Stimulated activated naive CD8-positive, alpha-beta T cell treated with anti-CD3 and anti-CD28 coated beads, Interleukin-15, Interleukin-2, amounts not matched to agents 100 ng/mL and 50 ng/mL, for 24 hours (primary cell): ENCODE results near the gene SFXN3.

Experiments
- H3K27ac Mint-ChIP-seq: one replicate; pipeline ENCODE4 v1.8.0; 2021; ENCODE audit warnings: mild to moderate bottlenecking, mixed read lengths
- H3K27me3 Mint-ChIP-seq: one replicate; pipeline ENCODE4 v1.8.0; 2021; ENCODE audit warnings: mixed read lengths
- H3K36me3 Mint-ChIP-seq: one replicate; pipeline ENCODE4 v1.8.0; 2021; ENCODE audit warnings: low read depth, mixed read lengths
- H3K4me1 Mint-ChIP-seq: one replicate; pipeline ENCODE4 v1.8.0; 2021; ENCODE audit warnings: low read depth, mixed read lengths
- H3K4me3 Mint-ChIP-seq: one replicate; pipeline ENCODE4 v1.8.0; 2021; ENCODE audit warnings: mild to moderate bottlenecking, mixed read lengths
- H3K9me3 Mint-ChIP-seq: one replicate; pipeline ENCODE4 v1.8.0; 2021; ENCODE audit warnings: mixed read lengths

Gene SFXN3

DNA sequence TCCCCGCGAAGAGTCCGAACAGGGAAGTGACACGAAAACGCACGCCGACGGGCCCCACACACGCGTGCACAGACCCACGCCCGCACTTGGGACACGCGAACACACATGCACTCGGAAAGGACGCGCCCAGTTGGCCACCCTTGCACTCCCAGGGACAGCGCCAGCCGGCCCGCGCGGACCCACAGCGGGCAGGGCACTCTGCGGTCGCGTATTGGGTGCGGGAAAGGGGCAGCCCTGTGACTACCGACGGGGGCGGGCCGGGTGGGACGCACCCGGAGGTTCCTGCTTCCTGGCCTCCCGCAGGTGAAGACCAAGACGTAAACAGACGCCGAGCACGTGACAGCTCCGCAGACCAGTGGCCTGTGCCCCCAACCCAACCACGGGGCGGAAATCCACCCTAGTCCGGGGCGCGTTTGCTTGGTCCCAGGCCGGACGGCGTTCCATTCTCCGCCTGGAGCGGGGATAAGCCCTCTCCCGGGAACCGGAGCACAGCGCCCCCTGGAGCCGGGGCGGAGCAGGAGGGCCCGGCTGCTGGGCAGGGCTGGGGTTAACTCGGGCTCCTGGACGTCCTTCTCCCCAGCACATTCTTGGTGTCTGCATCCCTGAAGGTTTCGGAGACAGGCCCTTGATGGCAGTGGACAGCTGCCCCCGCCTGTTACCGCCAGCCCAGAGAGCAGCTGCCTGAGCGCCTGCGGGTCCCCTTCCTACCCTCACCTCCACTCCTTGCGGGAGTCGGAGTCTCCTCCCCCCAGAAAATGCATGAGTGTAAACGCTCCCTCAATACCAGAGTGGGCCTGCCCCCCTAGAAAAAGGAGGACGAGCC lies 33.5 kb upstream of the SFXN3 start:
- H3K36me3 Mint-ChIP-seq, result peaks cover 16% of the 10 kb centered on the region
- peak overlapping the region; percentile 84 for H3K4me3 Mint-ChIP-seq
- peak overlapping the region; percentile 94 for H3K27ac Mint-ChIP-seq
- no peaks in the 10 kb centered on the region for H3K9me3 Mint-ChIP-seq
- H3K4me1 Mint-ChIP-seq, result peaks cover 30% of the 10 kb centered on the region
- no peaks in the 10 kb centered on the region for H3K27me3 Mint-ChIP-seq

- H3K36me3 Mint-ChIP-seq, result peaks cover 15% of the 10 kb centered on the region
- H3K27ac Mint-ChIP-seq, result peak overlapping the region; percentile 94
- peak overlapping the region; percentile 84 for H3K4me3 Mint-ChIP-seq
- peaks cover 30% of the 10 kb centered on the region for H3K4me1 Mint-ChIP-seq
- H3K27me3 Mint-ChIP-seq, result no peaks in the 10 kb centered on the region
- no peaks in the 10 kb centered on the region for H3K9me3 Mint-ChIP-seq
Observed at GRCh38 chr10:100998183-100998990, 32.6 kb upstream of the SFXN3 start.

GRCh38 chr10:100998991-100999741 lies 31.9 kb upstream of the SFXN3 start:
- H3K4me1 Mint-ChIP-seq, result peaks cover 30% of the 10 kb centered on the region
- H3K27ac Mint-ChIP-seq, result peak overlapping the region; percentile 94
- H3K36me3 Mint-ChIP-seq, result peaks cover 10% of the 10 kb centered on the region
- H3K27me3 Mint-ChIP-seq, result no peaks in the 10 kb centered on the region
- no peaks in the 10 kb centered on the region for H3K9me3 Mint-ChIP-seq
- peak overlapping the region; percentile 84 for H3K4me3 Mint-ChIP-seq

GRCh38 chr10:100999742-101000126 lies 31.3 kb upstream of the SFXN3 start, which contains the start of gene LZTS2:
Gene LZTS2, plus strand, starts transcription at chr10:100999808. Its CDS starts 2,731 bp downstream, at chr10:101002539.
- Mint-ChIP-seq H3K4me3 (peak within 1 kb of the TSS; percentile 84), H3K27me3 (no peaks in the 10 kb centered on the region), H3K9me3 (no peaks in the 10 kb centered on the region), H3K27ac (peak within 1 kb of the TSS; percentile 94), H3K36me3 (peaks cover 5% of the 10 kb centered on the region), H3K4me1 (peaks cover 30% of the 10 kb centered on the region)

DNA sequence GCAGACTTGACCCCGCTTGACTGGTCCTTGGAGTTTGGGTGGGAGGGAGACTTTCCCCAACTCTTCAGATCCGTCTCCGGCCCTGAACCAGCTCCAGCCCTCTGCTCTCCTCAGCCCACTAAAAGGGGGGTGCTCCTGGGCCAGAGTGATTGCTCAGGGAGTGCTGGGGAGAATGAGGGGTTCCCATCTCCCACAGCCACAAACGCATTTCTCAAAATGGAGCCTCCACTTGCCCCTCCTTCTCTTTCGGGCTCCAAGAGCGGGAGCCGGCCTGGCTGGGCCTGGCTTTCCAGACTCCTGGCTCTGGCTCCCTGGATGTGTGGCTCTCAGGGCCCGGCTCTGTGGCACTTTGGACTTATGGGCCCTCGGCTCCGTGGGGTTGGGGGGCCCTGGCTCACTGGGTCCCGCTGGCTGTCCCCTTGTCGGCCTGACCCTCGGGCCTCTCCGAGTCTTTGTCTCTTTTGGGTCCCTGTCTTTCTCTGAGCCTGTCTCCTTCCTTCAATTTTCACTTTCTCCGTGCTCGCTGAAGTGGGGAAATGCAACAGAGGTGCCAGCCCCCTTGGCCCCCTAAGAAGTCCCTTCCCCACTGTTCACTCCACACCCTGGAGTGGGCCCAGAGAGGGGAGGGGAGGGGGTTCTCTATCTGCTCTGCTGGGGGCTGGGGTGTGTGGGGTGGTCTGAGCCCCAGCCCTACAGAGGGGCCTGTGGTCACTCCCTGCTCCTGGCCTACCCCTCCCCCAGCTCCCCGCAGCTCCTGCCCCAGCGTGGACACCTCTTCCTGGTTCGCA lies 30.7 kb upstream of the SFXN3 start:
- H3K27ac Mint-ChIP-seq, result peak overlapping the region; percentile 45
- peaks cover 30% of the 10 kb centered on the region for H3K4me1 Mint-ChIP-seq
- H3K4me3 Mint-ChIP-seq, result peak overlapping the region; percentile 65
- no peaks in the 10 kb centered on the region for H3K9me3 Mint-ChIP-seq
- H3K27me3 Mint-ChIP-seq, result no peaks in the 10 kb centered on the region
- H3K36me3 Mint-ChIP-seq, result peaks cover 4% of the 10 kb centered on the region

GRCh38 chr10:101000915-101001658 lies 29.9 kb upstream of the SFXN3 start:
- Mint-ChIP-seq H3K4me3 (peak overlapping the region; percentile 65), H3K27ac (peak overlapping the region; percentile 27), H3K9me3 (no peaks in the 10 kb centered on the region), H3K27me3 (no peaks in the 10 kb centered on the region), H3K36me3 (peaks cover 4% of the 10 kb centered on the region), H3K4me1 (peaks cover 28% of the 10 kb centered on the region)

DNA sequence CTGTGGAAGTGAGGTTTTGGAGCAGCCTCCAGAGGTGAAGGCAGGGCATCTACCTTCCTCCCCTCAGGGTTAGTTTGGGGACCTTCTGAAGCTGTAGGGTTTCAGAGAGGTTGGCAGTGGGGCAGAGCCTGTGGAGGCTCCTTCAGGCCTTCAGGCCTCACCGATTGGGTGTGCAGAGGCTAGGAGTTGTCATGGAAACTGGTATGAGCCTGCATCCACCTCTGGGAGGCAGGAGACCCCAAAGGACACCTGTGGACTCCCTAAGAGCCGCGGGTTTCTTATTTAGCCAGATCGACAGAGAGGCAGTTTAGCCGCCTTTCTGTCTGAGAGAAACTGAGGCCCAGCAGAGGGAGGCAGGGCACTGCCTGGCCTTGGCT lies 29.4 kb upstream of the SFXN3 start:
- Mint-ChIP-seq H3K27me3 (no peaks in the 10 kb centered on the region), H3K27ac (no peak overlapping the region), H3K9me3 (no peaks in the 10 kb centered on the region), H3K36me3 (peaks cover 4% of the 10 kb centered on the region), H3K4me1 (peaks cover 23% of the 10 kb centered on the region), H3K4me3 (no peak overlapping the region)

DNA sequence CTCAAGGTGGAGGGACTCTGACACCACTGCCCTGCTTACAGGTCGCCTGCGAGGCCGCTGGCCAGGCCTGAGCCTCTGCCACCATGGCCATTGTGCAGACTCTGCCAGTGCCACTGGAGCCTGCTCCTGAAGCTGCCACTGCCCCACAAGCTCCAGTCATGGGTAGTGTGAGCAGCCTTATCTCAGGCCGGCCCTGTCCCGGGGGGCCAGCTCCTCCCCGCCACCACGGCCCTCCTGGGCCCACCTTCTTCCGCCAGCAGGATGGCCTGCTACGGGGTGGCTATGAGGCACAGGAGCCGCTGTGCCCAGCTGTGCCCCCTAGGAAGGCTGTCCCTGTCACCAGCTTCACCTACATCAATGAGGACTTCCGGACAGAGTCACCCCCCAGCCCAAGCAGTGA lies 28.6 kb upstream of the SFXN3 start:
- no peak overlapping the region for H3K4me3 Mint-ChIP-seq
- H3K9me3 Mint-ChIP-seq, result no peaks in the 10 kb centered on the region
- H3K36me3 Mint-ChIP-seq, result peaks cover 4% of the 10 kb centered on the region
- H3K27ac Mint-ChIP-seq, result no peak overlapping the region
- H3K27me3 Mint-ChIP-seq, result no peaks in the 10 kb centered on the region
- H3K4me1 Mint-ChIP-seq, result peaks cover 21% of the 10 kb centered on the region

DNA sequence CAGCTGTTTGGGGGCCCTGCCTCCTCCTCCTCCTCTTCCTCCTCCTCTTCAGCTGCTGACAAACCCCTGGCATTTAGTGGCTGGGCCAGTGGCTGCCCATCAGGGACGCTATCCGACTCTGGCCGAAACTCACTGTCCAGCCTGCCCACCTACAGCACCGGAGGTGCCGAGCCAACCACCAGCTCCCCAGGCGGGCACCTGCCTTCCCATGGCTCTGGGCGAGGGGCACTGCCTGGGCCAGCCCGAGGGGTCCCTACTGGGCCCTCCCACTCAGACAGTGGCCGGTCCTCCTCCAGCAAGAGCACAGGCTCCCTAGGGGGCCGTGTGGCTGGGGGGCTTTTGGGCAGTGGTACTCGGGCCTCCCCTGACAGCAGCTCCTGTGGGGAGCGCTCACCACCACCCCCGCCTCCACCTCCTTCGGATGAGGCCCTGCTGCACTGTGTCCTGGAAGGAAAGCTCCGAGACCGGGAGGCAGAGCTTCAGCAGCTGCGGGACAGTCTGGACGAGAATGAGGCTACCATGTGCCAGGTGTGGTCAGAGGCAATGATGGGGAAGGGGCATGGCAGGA lies 27.3 kb upstream of the SFXN3 start:
- H3K4me3 Mint-ChIP-seq, result no peak overlapping the region
- peaks cover 12% of the 10 kb centered on the region for H3K4me1 Mint-ChIP-seq
- no peaks in the 10 kb centered on the region for H3K27me3 Mint-ChIP-seq
- H3K27ac Mint-ChIP-seq, result no peak overlapping the region
- H3K36me3 Mint-ChIP-seq, result peaks cover 4% of the 10 kb centered on the region
- no peaks in the 10 kb centered on the region for H3K9me3 Mint-ChIP-seq

DNA sequence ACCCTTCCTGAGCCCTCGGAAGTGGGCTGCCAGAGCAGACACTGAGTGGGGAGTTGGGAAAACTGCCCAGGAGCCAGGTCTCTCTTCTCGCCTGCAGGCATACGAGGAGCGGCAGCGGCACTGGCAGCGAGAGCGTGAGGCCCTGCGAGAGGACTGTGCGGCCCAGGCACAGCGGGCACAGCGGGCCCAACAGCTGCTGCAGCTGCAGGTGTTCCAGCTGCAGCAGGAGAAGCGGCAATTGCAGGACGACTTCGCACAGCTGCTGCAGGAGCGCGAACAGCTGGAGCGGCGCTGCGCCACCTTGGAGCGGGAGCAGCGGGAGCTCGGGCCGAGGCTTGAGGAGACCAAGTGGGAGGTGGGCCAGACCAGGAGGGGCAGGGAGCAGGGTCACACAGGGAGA lies 25.7 kb upstream of the SFXN3 start:
- no peaks in the 10 kb centered on the region for H3K9me3 Mint-ChIP-seq
- H3K27me3 Mint-ChIP-seq, result no peaks in the 10 kb centered on the region
- H3K4me1 Mint-ChIP-seq, result peaks cover 9% of the 10 kb centered on the region
- H3K27ac Mint-ChIP-seq, result no peak overlapping the region
- H3K4me3 Mint-ChIP-seq, result no peak overlapping the region
- H3K36me3 Mint-ChIP-seq, result peaks cover 4% of the 10 kb centered on the region

- no peaks in the 10 kb centered on the region for H3K9me3 Mint-ChIP-seq
Observed at GRCh38 chr10:101005869-101006567, 25.0 kb upstream of the SFXN3 start.

DNA sequence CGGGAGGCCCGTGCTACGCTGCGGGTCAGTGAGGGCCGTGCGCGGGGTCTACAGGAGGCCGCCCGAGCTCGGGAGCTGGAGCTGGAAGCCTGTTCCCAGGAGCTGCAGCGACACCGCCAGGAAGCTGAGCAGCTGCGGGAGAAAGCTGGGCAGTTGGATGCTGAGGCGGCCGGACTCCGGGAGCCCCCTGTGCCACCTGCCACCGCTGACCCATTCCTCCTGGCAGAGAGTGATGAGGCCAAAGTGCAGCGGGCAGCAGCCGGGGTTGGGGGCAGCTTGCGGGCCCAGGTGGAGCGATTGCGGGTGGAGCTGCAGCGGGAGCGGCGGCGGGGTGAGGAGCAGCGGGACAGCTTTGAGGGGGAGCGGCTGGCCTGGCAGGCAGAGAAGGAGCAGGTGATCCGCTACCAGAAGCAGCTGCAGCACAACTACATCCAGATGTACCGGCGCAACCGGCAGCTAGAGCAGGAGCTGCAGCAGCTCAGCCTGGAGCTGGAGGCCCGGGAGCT lies 24.4 kb upstream of the SFXN3 start:
- Mint-ChIP-seq H3K27ac (no peak overlapping the region), H3K4me1 (no peaks in the 10 kb centered on the region)

More at GRCh38 chr10:101005869-101006567, 25.0 kb upstream of the SFXN3 start:
- Mint-ChIP-seq H3K4me1 (peaks cover 3% of the 10 kb centered on the region), H3K27me3 (no peaks in the 10 kb centered on the region), H3K27ac (no peak overlapping the region), H3K4me3 (no peak overlapping the region), H3K36me3 (peaks cover 2% of the 10 kb centered on the region)

More for the DNA sequence above, 24.4 kb upstream of the SFXN3 start:
- no peak overlapping the region for H3K4me3 Mint-ChIP-seq
- no peaks in the 10 kb centered on the region for H3K9me3 Mint-ChIP-seq
- no peaks in the 10 kb centered on the region for H3K36me3 Mint-ChIP-seq
- H3K27me3 Mint-ChIP-seq, result no peaks in the 10 kb centered on the region
